RWPE2 (cell line): ENCODE measurements around the gene PSAP.

Source experiments
- ATAC-seq: fragments of 200-7000 bp; cut with Tn5 transposase; 3 replicates; pipeline ENCODE4 v1.9.1; 2021; ENCODE audit warnings: low read depth
- DNase-seq: peaks from one replicate; pipeline ENCODE4 v3.0.0-alpha.2; 2020; ENCODE audit warnings: low spot score
- H3K27ac ChIP-seq: fragments of 450-650 bp; 2 replicates; pipeline ENCODE4 v1.5.1; 2017; ENCODE audit warnings: mild to moderate bottlenecking; ENCODE audit not compliant: poor library complexity, severe bottlenecking
- H3K27me3 ChIP-seq: fragments of 250-450 bp; sonication (Bioruptor Pico); 2 replicates; pipeline ENCODE4 v1.5.1; 2021; ENCODE audit warnings: mild to moderate bottlenecking, moderate library complexity; ENCODE audit not compliant: insufficient read depth, poor library complexity, severe bottlenecking
- H3K36me3 ChIP-seq: fragments of 250-450 bp; sonication (Bioruptor Pico); 2 replicates; pipeline ENCODE4 v1.5.1; 2020; ENCODE audit warnings: low read depth, mild to moderate bottlenecking, moderate library complexity
- H3K4me1 ChIP-seq: fragments of 250-450 bp; sonication (Bioruptor Pico); 2 replicates; pipeline ENCODE4 v1.5.1; 2021; ENCODE audit warnings: mild to moderate bottlenecking, moderate library complexity; ENCODE audit not compliant: insufficient read depth, poor library complexity, severe bottlenecking
- H3K4me3 ChIP-seq: fragments of 250-450 bp; sonication (Bioruptor Pico); 2 replicates; pipeline ENCODE4 v1.5.1; 2021; ENCODE audit warnings: mild to moderate bottlenecking, moderate library complexity; ENCODE audit not compliant: severe bottlenecking
- H3K9me3 ChIP-seq: fragments of 250-450 bp; sonication (Bioruptor Pico); 2 replicates; pipeline ENCODE4 v1.5.1; 2021; ENCODE audit warnings: mild to moderate bottlenecking, moderate library complexity; ENCODE audit not compliant: severe bottlenecking
- TF ChIP-seq, protein P1 (sequence below): fragments of 450-650 bp; IDR thresholded peaks from one replicate; pipeline ENCODE4 v1.5.1; 2017; ENCODE audit warnings: mild to moderate bottlenecking, moderate library complexity; ENCODE audit not compliant: poor library complexity, severe bottlenecking

Gene PSAP

GRCh38 chr10:71838264-71839211, 12.5 kb downstream of the PSAP start:
- no peaks in the 10 kb centered on the region for H3K9me3 ChIP-seq
- DNase-seq (no peak), ATAC-seq (peak; percentile 78)
- peak overlapping the region; percentile 49 for H3K27ac ChIP-seq
- H3K27me3 ChIP-seq = no peaks in the 10 kb centered on the region
- no peak overlapping the region for H3K4me3 ChIP-seq
- peaks cover 31% of the 10 kb centered on the region for H3K4me1 ChIP-seq
- TF ChIP-seq, protein P1, sequence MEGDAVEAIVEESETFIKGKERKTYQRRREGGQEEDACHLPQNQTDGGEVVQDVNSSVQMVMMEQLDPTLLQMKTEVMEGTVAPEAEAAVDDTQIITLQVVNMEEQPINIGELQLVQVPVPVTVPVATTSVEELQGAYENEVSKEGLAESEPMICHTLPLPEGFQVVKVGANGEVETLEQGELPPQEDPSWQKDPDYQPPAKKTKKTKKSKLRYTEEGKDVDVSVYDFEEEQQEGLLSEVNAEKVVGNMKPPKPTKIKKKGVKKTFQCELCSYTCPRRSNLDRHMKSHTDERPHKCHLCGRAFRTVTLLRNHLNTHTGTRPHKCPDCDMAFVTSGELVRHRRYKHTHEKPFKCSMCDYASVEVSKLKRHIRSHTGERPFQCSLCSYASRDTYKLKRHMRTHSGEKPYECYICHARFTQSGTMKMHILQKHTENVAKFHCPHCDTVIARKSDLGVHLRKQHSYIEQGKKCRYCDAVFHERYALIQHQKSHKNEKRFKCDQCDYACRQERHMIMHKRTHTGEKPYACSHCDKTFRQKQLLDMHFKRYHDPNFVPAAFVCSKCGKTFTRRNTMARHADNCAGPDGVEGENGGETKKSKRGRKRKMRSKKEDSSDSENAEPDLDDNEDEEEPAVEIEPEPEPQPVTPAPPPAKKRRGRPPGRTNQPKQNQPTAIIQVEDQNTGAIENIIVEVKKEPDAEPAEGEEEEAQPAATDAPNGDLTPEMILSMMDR = no peak
- 0 out of 2 replicates have a peak, but pooled peaks cover 2% of the 10 kb centered on the region for H3K36me3 ChIP-seq

- H3K9me3 ChIP-seq = no peaks in the 10 kb centered on the region
- no peak for ATAC-seq
- H3K36me3 ChIP-seq = peaks cover 8% of the 10 kb centered on the region; the same call in 1 of the 2 replicates
- no peak for DNase-seq
- H3K27me3 ChIP-seq = no peaks in the 10 kb centered on the region
- H3K4me1 ChIP-seq = peaks cover 34% of the 10 kb centered on the region
- TF ChIP-seq, protein P1 = peak; percentile 23
- peak overlapping the region; percentile 49 for H3K27ac ChIP-seq
- H3K4me3 ChIP-seq = no peak overlapping the region
Measured at GRCh38 chr10:71837098-71837827, 13.8 kb downstream of the PSAP start.

DNA sequence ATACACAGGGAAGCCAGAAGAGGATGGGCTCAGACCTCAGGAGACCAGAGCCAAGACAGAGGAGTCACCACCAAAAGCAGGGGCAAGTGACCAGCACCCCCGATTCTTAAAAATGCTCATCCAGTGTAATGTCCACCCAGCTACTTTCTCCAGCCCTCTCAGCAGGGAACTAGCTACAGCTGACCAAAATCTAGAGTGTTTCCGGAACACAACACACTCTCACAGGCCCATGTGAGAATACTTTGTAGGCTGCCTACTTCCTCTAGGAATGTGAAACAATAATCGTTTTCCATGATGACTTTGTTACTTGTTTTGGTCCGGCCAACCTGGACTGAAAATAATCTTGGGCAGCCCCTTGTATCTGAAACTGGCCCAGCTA, 14.5 kb downstream of the PSAP start:
- H3K27me3 ChIP-seq = no peaks in the 10 kb centered on the region
- ATAC-seq (no peak), DNase-seq (no peak)
- TF ChIP-seq, protein P1 = no peak
- H3K27ac ChIP-seq = no peak overlapping the region
- H3K36me3 ChIP-seq = peaks cover 15% of the 10 kb centered on the region
- peaks cover 40% of the 10 kb centered on the region for H3K4me1 ChIP-seq
- H3K4me3 ChIP-seq = no peak overlapping the region
- H3K9me3 ChIP-seq = no peaks in the 10 kb centered on the region

- no peak overlapping the region for H3K4me3 ChIP-seq
- H3K27ac ChIP-seq = no peak overlapping the region
- ATAC-seq (no peak), DNase-seq (no peak)
- H3K27me3 ChIP-seq = no peaks in the 10 kb centered on the region
- H3K36me3 ChIP-seq = peaks cover 21% of the 10 kb centered on the region
- H3K4me1 ChIP-seq = peaks cover 41% of the 10 kb centered on the region
- TF ChIP-seq, protein P1 = no peak
- H3K9me3 ChIP-seq = no peaks in the 10 kb centered on the region
Measured at GRCh38 chr10:71835671-71836595, 15.1 kb downstream of the PSAP start.
